MM.1S (cell line): ENCODE results near the gene GJA8.
"Not testable (repeated sequence)": the region's sequence is repeated elsewhere in the genome, so short reads cannot be mapped to it uniquely, and the experiment has no call there.

Source experiments
- CTCF ChIP-seq: fragments of 300-600 bp; sonication (generic); IDR thresholded peaks from 2 replicates; pipeline ENCODE4 v1.5.1; 2016; ENCODE audit warnings: antibody characterized with exemption, low read length, mixed read lengths
- EZH2 ChIP-seq: fragments of 300-600 bp; sonication (generic); optimal IDR thresholded peaks from 2 replicates; pipeline ENCODE3; 2017; ENCODE audit warnings: low read depth, mild to moderate bottlenecking, antibody characterized with exemption, low read length, mixed read lengths
- EZH2phosphoT487 ChIP-seq: fragments of 300-600 bp; sonication (generic); IDR thresholded peaks from 2 replicates; pipeline ENCODE4 v1.6.1; 2018; ENCODE audit warnings: antibody characterized with exemption, low read length

DNA sequence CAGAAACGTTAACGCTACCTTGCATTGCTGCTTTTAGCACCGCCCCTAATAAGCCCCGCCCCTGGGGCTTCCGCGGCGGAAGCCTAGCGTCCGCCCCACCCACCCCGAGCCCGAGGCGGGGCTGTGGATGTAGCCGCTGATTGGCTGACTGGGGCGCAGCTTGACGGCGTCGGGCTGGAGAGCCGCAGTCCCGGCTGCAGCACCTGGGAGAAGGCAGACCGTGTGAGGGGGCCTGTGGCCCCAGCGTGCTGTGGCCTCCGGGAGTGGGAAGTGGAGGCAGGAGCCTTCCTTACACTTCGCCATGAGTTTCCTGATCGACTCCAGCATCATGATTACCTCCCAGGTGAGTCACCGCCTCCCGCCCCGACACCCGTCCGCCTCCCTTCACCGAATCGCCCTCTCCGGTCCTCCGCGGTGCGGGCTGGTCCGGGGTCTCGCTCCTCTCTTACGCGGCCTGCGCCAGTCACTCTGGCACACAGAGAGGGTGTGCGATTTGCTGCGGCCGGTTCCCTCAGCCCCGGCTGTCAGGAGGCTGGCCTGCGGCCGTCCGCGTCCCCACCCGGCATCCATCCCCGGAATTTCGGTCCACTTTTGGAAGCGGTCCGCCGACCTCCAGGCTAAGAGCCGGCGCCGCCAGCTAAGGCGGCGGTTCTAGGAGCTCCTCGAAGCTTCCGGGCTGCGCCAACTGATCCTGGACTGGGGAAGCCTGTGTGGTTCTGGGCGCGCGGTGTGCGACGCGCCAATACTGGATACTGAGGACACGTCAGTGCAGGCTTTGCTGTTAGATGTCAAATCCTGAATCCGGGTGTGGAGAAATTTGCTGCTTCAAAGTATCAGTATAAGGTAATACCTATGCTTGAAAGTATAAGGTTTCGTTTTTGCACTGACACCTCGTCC, 25.9 kb downstream of the GJA8 start, which contains the start of gene GPR89B:
- not testable (repeated sequence) for TF ChIP-seq EZH2phosphoT487, CTCF, EZH2
